Tibial artery (tissue), 4 donors: ENCODE measurements around the gene UBE3B.

Experiments
- DNase-seq, 2 donors: peaks; one replicate each; pipeline ENCODE4 v3.0.0-alpha.2; 2019
- H3K27ac ChIP-seq, 2 donors: fragments of 200-600 bp; sonication (generic) in 1 of 2; 1 replicate in 1 of 2; 2 replicates in 1 of 2; pipeline ENCODE4 v1.5.1; 2018 to 2019; ENCODE audit warnings: mild to moderate bottlenecking in 1 of 2
- H3K27me3 ChIP-seq, 2 donors: fragments of 200-600 bp; sonication (generic) in 1 of 2; one replicate each; pipeline versions ENCODE4 v1.5.1 to v1.6.0; 2016 to 2019
- H3K36me3 ChIP-seq, 3 donors: fragments of 200-600 bp; sonication (generic) in 2 of 3; one replicate each; pipeline ENCODE4 v1.5.1; 2016 to 2019; ENCODE audit warnings: mild to moderate bottlenecking in 2 of 3
- H3K4me1 ChIP-seq, 4 donors: fragments of 200-600 bp; sonication (generic) in 2 of 4; 1 replicate in 3 of 4; 2 replicates in 1 of 4; pipeline ENCODE4 v1.5.1; 2016 to 2019
- H3K4me3 ChIP-seq, 2 donors: fragments of 200-600 bp; sonication (generic) in 1 of 2; 1 replicate in 1 of 2; 2 replicates in 1 of 2; pipeline ENCODE4 v1.5.1; 2018 to 2019; ENCODE audit warnings: mild to moderate bottlenecking in 2 of 2
- H3K9me3 ChIP-seq, 3 donors: fragments of 200-600 bp; sonication (generic) in 1 of 3; one replicate each; pipeline ENCODE4 v1.5.1; 2016 to 2019
- intact Hi-C: fragments of 100-400 bp; cut with DNase I; formaldehyde crosslinking; loops from one replicate; pipeline ENCODE4 v1.15.0; 2023; ENCODE audit warnings: low total_unique reads
- TF ChIP-seq, protein P1 (sequence below), 2 experiments: fragments of 200-600 bp in 1 of 2; fragments of 450-650 bp in 1 of 2; IDR thresholded peaks; one replicate each; pipeline ENCODE4 v1.5.1; 2017 to 2019; ENCODE audit warnings: antibody characterized with exemption in 2 of 2, mild to moderate bottlenecking in 1 of 2, moderate library complexity in 1 of 2

Gene UBE3B

DNA sequence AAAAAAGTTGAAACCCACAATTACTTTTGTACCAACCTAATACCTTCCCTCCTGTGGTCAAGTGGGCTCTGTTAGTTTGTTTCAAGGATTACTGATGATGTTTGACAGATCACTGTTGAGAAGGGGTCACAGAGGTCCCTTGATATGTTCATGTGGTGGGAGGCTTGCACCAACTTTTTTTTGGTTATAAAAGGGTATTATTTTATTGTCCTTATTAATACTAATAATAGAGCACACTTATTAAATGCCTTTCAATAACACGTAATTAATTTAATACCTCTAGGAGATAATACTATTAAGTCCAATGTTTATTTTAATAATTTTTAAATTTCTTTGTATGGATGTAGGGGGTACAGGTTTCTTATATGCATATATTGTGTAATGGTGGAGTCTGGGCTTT lies 4.4 kb downstream of the UBE3B start:
- Histone ChIP-seq H3K4me3 (no peak overlapping the region), H3K9me3 (no peaks in the 10 kb centered on the region), H3K27ac (no peak overlapping the region), H3K27me3 (no peaks in the 10 kb centered on the region), H3K36me3 (peaks cover 38 to 49% (median 40%) of the 10 kb centered on the region in 3 donors), H3K4me1 (peaks cover 0 to 21% (median 15%) of the 10 kb centered on the region in 4 donors)
- TF ChIP-seq, protein P1, sequence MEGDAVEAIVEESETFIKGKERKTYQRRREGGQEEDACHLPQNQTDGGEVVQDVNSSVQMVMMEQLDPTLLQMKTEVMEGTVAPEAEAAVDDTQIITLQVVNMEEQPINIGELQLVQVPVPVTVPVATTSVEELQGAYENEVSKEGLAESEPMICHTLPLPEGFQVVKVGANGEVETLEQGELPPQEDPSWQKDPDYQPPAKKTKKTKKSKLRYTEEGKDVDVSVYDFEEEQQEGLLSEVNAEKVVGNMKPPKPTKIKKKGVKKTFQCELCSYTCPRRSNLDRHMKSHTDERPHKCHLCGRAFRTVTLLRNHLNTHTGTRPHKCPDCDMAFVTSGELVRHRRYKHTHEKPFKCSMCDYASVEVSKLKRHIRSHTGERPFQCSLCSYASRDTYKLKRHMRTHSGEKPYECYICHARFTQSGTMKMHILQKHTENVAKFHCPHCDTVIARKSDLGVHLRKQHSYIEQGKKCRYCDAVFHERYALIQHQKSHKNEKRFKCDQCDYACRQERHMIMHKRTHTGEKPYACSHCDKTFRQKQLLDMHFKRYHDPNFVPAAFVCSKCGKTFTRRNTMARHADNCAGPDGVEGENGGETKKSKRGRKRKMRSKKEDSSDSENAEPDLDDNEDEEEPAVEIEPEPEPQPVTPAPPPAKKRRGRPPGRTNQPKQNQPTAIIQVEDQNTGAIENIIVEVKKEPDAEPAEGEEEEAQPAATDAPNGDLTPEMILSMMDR (IDR thresholded peaks at IDR 0.05), result no peak
- DNase-seq, result no peak
- intact Hi-C loops, result no loop called here

DNA sequence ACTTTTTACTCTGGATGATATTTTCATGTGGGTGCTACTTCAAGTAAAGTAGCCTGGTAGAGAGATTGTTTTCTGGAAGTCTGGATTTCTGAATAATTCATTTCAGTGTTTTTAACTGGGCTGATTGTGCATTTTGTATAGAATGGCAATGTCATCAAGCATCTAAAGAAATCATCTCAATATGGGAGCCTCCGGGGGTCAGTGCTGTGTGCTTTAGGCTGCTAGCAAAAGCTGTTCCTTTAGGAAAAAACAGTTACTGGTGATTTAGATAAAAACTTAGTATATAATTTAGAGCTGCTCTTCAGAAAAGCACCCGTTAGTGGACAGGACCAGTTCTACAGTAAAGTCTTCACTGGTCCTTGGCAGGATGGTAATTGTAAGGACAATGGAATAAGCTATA lies 5.1 kb downstream of the UBE3B start:
- TF ChIP-seq, protein P1 (IDR thresholded peaks at IDR 0.05), result no peak
- Histone ChIP-seq H3K4me1 (peaks cover 0 to 21% (median 15%) of the 10 kb centered on the region in 4 donors), H3K27ac (no peak overlapping the region), H3K9me3 (no peaks in the 10 kb centered on the region), H3K36me3 (peaks cover 44 to 55% (median 47%) of the 10 kb centered on the region in 3 donors), H3K27me3 (no peaks in the 10 kb centered on the region), H3K4me3 (no peak overlapping the region)
- no peak for DNase-seq
- intact Hi-C loops, result no loop called here

DNA sequence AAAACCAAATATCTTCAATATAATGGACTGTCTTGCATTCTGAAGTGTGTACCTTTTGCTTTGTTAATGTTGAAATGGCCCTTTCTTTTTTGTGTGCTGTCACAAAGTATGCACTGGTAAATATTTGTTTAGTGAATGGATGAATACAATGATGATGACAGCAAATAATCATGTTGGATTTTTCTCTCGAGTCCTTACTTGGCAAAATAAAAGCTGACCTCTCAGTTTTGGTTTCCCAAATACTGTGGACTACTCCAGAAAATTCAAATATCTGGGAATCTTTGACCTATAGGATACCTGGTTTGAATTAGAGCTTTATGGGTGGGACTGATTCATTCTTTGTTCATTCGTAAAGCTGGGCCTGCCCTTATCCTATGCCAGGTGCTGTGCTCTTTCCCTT lies 5.5 kb downstream of the UBE3B start:
- Histone ChIP-seq H3K36me3 (peaks cover 48 to 59% (median 51%) of the 10 kb centered on the region in 3 donors), H3K27me3 (no peaks in the 10 kb centered on the region), H3K4me3 (no peak overlapping the region), H3K27ac (no peak overlapping the region), H3K9me3 (no peaks in the 10 kb centered on the region), H3K4me1 (peaks cover 0 to 21% (median 15%) of the 10 kb centered on the region in 4 donors)
- intact Hi-C loops, result no loop called here
- TF ChIP-seq, protein P1 (IDR thresholded peaks at IDR 0.05), result no peak
- DNase-seq, result no peak

DNA sequence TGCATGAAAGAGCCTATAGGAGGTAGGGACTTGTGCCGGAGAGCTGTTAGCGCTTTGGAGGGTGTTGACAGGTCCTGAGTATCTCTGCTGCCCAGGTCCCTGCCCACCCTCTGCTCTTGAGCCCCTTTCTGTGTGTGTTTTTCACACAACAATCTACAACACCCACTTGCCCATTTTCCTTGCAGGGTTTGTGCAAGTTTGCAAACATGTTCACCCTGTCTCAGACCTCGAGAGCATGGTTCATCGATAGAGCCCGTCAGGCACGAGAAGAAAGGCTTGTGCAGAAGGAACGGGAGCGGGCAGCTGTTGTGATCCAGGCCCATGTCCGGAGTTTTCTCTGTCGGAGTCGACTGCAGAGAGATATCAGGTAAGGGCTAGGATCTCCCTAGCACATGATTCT lies 5.9 kb downstream of the UBE3B start:
- Histone ChIP-seq H3K36me3 (peaks cover 52 to 64% (median 55%) of the 10 kb centered on the region in 3 donors), H3K4me3 (no peak overlapping the region), H3K27ac (no peak overlapping the region), H3K9me3 (no peaks in the 10 kb centered on the region), H3K4me1 (peaks cover 0 to 16% (median 11%) of the 10 kb centered on the region in 4 donors), H3K27me3 (no peaks in the 10 kb centered on the region)
- TF ChIP-seq, protein P1 (IDR thresholded peaks at IDR 0.05), result no peak
- no peak for DNase-seq
- intact Hi-C loops, result no loop called here

DNA sequence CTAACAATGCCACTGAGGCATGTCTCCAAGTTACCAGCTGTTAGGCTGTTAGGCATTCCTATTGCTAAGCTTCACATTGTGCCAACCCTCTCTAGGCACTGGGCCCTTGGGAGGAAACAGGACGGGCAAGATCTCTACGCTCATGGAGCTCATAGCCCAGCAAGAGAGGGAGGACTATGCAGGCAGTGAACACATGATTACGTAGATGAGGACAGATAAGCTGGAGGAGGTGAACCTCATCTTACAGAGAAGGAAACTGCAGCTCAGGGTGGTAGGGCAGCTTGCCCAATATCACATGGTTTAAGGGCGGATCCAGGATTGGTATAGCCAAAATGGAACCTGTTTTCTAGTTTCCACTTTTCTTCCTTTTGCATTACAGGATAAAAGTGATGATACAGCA lies 7.8 kb downstream of the UBE3B start:
- H3K36me3 ChIP-seq, result peaks cover 71 to 82% (median 74%) of the 10 kb centered on the region in 3 donors

More for the DNA sequence above, 7.8 kb downstream of the UBE3B start:
- intact Hi-C loops, result no loop called here
- H3K9me3 ChIP-seq, result no peaks in the 10 kb centered on the region
- H3K27me3 ChIP-seq, result no peaks in the 10 kb centered on the region
- H3K4me1 ChIP-seq, result no peaks in the 10 kb centered on the region
- H3K4me3 ChIP-seq, result no peak overlapping the region
- no peak for DNase-seq
- TF ChIP-seq, protein P1 (IDR thresholded peaks at IDR 0.05), result no peak
- H3K27ac ChIP-seq, result no peak overlapping the region
